BJ (cell line): ENCODE data around the gene FZD7. TPM values are rescaled to one million over a fixed set of nuclear protein-coding genes. Genes with fewer than 3 reads are reported as not detected.

ENCODE experiments used
- CTCF ChIA-PET: fragments of 350-600 bp; formaldehyde crosslinking; extraction: SDS; loops from one replicate; lab custom pipeline; 2021; ENCODE audit warnings: antibody characterized with exemption, inconsistent platforms; lab: Yijun Ruan, JAX
- POLR2A ChIA-PET: fragments of 300-600 bp; sonication (Branson Sonifier 250); formaldehyde crosslinking; extraction: SDS; loops from one replicate; lab custom pipeline; 2021; ENCODE audit warnings: antibody characterized with exemption; lab: Charles Lee
- DNase-seq: peaks from one replicate; pipeline ENCODE4 v3.0.0-alpha.2; 2011; ENCODE audit warnings: low read depth
- H3K27me3 ChIP-seq: 2 replicates; pipeline ENCODE4 v1.6.0; 2011; ENCODE audit warnings: low read length; ENCODE audit not compliant: control insufficient read depth, insufficient read depth
- H3K36me3 ChIP-seq: 2 replicates; pipeline ENCODE4 v1.5.1; 2011; ENCODE audit warnings: low read length; ENCODE audit not compliant: control insufficient read depth, insufficient read depth
- H3K4me3 ChIP-seq: 2 replicates; pipeline ENCODE4 v1.5.1; 2011; ENCODE audit warnings: low read depth, mild to moderate bottlenecking, control low read depth, low read length
- polyA plus RNA-seq: library from polyadenylated mRNA; depleted of rRNA; stranded (reverse); fragments of >200 nt; gene quantifications from 2 replicates; pipeline ENCODE4 v1.2.3, GENCODE V29; 2011
- TF ChIP-seq, protein P1 (sequence below): IDR thresholded peaks from 2 replicates; pipeline ENCODE4 v1.5.1; 2011; ENCODE audit warnings: low read depth, mild to moderate bottlenecking, control low read depth, inconsistent platforms, low read length, moderate library complexity; ENCODE audit not compliant: insufficient read depth

Gene FZD7
- polyA plus RNA-seq, 1 experiment: 42.6 TPM

DNA sequence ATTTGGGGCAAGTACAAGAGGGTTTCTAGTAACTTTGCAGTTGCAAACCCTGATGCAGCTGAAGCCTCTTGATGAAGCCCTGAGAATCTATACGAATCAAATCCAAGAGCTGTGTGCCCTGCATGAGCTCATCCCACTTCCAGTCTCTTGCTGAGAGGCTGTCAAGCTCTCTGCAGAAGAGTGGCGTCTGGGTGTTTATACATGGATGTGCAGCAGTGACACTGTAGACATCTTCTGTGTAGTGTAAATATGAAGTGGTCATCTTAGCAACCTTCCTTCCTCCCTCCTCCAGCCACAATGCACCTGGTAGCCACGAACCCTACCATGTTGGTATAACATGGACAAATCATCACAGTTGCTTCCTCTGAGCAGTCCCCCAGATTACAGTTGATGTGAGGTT, 21.0 kb downstream of the FZD7 start:
- H3K27me3 ChIP-seq: no peaks in the 10 kb centered on the region
- no peak for DNase-seq
- no peaks in the 10 kb centered on the region for H3K36me3 ChIP-seq
- ChIA-PET CTCF (interaction anchor here (0.9 to 1.8 kb wide), 3 partner anchors 9 to 194 kb away, joined by 4 to 8 read pairs (median 5); no protein-coding TSS in a partner anchor), POLR2A (interaction anchor here (0.6 kb wide), 1 partner anchor 10 kb away, joined by 4 read pairs; no protein-coding TSS in a partner anchor)
- H3K4me3 ChIP-seq: no peak overlapping the region
- TF ChIP-seq, protein P1, sequence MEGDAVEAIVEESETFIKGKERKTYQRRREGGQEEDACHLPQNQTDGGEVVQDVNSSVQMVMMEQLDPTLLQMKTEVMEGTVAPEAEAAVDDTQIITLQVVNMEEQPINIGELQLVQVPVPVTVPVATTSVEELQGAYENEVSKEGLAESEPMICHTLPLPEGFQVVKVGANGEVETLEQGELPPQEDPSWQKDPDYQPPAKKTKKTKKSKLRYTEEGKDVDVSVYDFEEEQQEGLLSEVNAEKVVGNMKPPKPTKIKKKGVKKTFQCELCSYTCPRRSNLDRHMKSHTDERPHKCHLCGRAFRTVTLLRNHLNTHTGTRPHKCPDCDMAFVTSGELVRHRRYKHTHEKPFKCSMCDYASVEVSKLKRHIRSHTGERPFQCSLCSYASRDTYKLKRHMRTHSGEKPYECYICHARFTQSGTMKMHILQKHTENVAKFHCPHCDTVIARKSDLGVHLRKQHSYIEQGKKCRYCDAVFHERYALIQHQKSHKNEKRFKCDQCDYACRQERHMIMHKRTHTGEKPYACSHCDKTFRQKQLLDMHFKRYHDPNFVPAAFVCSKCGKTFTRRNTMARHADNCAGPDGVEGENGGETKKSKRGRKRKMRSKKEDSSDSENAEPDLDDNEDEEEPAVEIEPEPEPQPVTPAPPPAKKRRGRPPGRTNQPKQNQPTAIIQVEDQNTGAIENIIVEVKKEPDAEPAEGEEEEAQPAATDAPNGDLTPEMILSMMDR: no peak

DNA sequence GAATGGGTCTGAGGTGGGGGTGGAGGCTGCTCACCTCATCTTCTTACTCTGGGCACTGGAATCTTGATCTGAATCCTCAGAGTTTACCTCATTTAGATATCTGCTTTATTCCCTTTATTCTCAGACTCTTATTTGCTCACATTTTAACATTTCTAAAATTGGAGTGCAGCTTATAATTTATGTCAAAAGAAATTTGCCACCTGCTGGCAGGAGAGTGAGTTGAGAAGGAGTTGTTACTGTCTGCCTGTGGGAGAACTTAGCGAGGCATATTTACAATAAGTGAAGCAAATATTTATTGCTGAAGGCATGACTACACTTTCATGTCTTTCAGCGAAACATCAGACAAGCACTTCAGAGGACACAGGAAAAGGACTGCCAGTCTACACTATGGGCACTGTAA, 23.0 kb downstream of the FZD7 start:
- CTCF ChIA-PET: no interaction called here
- no peaks in the 10 kb centered on the region for H3K36me3 ChIP-seq
- no peak for DNase-seq
- no peaks in the 10 kb centered on the region for H3K27me3 ChIP-seq
- POLR2A ChIA-PET: no interaction called here
- TF ChIP-seq, protein P1: peak; percentile 28; the same call in 1 of the 2 replicates
- H3K4me3 ChIP-seq: no peak overlapping the region

DNA sequence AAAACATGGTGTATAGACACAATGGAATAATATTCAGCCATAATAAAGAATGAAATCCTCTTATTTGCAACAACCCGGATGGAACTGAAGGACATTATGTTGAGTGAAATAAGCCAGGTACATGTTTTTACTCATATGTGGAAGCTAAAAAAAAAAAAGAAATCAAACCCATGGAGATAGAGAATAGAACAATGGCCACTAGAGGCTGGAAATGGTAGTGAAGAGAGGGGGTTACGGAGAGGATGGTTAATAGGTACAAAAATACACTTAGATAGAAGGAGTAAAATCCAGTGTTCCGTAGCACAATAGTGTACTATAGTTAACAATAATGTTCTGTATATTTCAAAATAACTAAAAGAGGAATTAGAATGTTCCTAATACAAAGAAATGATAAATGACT, 26.6 kb downstream of the FZD7 start:
- no peaks in the 10 kb centered on the region for H3K36me3 ChIP-seq
- ChIA-PET CTCF (no interaction called here), POLR2A (no interaction called here)
- TF ChIP-seq, protein P1: 0 out of 2 replicates have a peak, but pooled peaks have one; percentile 13
- no peaks in the 10 kb centered on the region for H3K27me3 ChIP-seq
- H3K4me3 ChIP-seq: no peak overlapping the region
- DNase-seq: no peak

DNA sequence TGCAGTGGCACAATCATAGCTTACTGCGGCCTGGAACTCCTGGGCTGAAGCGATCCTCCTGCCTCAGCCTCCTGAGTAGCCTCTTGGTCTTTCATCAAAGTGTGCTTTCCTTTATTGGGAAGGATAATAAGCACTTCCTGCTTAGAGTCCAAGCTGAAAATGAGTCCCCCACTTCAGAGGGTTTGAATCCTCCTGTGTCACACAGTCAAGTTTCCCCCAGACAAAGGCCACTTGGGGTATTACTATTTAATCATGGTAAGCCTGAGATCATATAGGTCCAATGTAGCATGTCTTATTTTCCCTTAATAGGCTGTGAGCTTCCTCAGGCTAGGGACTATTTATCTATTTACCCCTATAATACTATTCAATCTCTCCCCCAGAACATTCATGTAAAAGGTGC, 28.0 kb downstream of the FZD7 start:
- ChIA-PET CTCF (interaction anchor here (0.7 to 1.2 kb wide), 2 partner anchors 8 to 41 kb away, joined by 3 read pairs; no protein-coding TSS in a partner anchor), POLR2A (no interaction called here)
- Histone ChIP-seq H3K27me3 (no peaks in the 10 kb centered on the region), H3K4me3 (no peak overlapping the region), H3K36me3 (no peaks in the 10 kb centered on the region)
- TF ChIP-seq, protein P1: no peak
- DNase-seq: no peak

DNA sequence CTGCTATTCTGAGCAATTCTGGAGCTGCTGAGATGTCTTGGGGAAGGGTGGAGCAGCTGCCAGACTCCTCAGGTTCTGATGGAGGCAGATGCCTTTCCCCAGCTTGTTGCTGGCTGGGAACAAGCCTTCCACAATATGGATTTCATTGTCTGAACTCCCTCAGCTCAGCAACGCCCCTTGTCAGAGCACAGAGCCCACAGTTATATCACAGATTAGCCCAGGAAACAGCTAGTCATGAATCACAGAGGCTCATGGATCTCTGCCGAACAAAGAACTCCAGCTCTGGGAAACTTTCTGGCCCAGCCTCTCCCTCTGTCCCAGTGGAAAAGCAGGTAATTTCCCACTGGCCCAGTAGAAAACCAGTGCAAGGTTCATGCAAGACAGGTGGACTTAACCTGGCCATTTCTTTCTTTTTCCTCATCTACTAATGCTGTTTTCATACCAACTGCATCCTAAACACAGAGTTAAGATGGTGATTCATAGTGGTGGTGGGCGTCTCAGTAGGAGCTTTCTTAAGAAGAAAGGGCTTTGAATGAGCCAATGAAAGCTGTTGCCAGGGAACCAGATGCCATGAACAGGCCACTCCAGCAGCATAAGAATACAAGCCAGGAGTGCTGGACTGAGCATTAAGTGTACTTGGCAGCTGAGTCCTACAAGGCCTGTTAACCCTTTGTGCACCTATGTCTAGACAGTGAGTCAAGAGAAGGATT, 30.7 kb downstream of the FZD7 start:
- POLR2A ChIA-PET: interaction anchor here (0.5 to 1.1 kb wide), 2 partner anchors 10 to 24 kb away, joined by 3 to 4 read pairs; no protein-coding TSS in a partner anchor
- H3K4me3 ChIP-seq: no peak overlapping the region
- TF ChIP-seq, protein P1: no peak
- peak; percentile 55 for DNase-seq
- CTCF ChIA-PET: interaction anchor here (0.8 to 1.9 kb wide), 11 partner anchors 9 to 209 kb away, joined by 3 to 8 read pairs (median 3); partner anchors contain the start of gene KIAA2012
- no peaks in the 10 kb centered on the region for H3K27me3 ChIP-seq
- no peaks in the 10 kb centered on the region for H3K36me3 ChIP-seq
